HepG2 (cell line): ENCODE data around the gene FXN.
A peak's percentile ranks its signal among the peaks of the same experiment; 100 is the strongest.

Source experiments
- EP300 ChIP-seq, 3 experiments: sonication (generic) in 1 of 3; formaldehyde crosslinking in 1 of 3; IDR thresholded peaks; 2 replicates each; pipeline versions ENCODE4 v1.5.1 to v1.6.1; 2011 to 2020; ENCODE audit warnings: low read depth in 2 of 3, low read length in 2 of 3, borderline replicate concordance in 1 of 3, improper control_type of control experiment in 1 of 3, mild to moderate bottlenecking in 1 of 3, missing genetic modification reagents in 1 of 3, moderate library complexity in 1 of 3
- GRHL1 ChIP-seq: sonication (generic); formaldehyde crosslinking; conservative IDR thresholded peaks from 2 replicates; pipeline ENCODE4 v1.8.0; 2022; ENCODE audit warnings: missing genetic modification reagents
- KLF13 ChIP-seq: sonication (generic); formaldehyde crosslinking; IDR thresholded peaks from 2 replicates; pipeline ENCODE4 v1.4.0; 2020; ENCODE audit warnings: mild to moderate bottlenecking, missing genetic modification reagents
- POLR2AphosphoS5 ChIP-seq: IDR thresholded peaks from 2 replicates; pipeline ENCODE4 v1.6.1; 2012; ENCODE audit warnings: low read depth, low read length
- USF2 ChIP-seq, 2 experiments: sonication (generic) in 1 of 2; formaldehyde crosslinking in 1 of 2; IDR thresholded peaks; 2 replicates each; pipeline versions ENCODE4 v1.5.1 to v1.6.1; 2011 to 2020; ENCODE audit warnings: borderline replicate concordance in 1 of 2, low read depth in 1 of 2, low read length in 1 of 2, mild to moderate bottlenecking in 1 of 2, missing genetic modification reagents in 1 of 2, moderate library complexity in 1 of 2

- TF ChIP-seq EP300 (IDR thresholded peaks at IDR 0.05; ENCODE audit: low read depth in 2 of 2, low read length in 2 of 2) (no peak), EP300 (CRISPR knock-in tag; IDR thresholded peaks at IDR 0.05; ENCODE audit: borderline replicate concordance) (no peak), POLR2AphosphoS5 (peak; percentile 30; the same call in 1 of the 2 replicates), USF2 (IDR thresholded peaks at IDR 0.05; ENCODE audit: low read depth, low read length) (no peak), USF2 (CRISPR knock-in tag; IDR thresholded peaks at IDR 0.05; ENCODE audit: borderline replicate concordance) (no peak), GRHL1 (CRISPR knock-in tag) (no peak), KLF13 (CRISPR knock-in tag) (no peak)
Observed at GRCh38 chr9:69036309-69036708, 757 bp downstream of the FXN start.
